HG03175 (cell line): Measurements from ENCODE around the gene RPUSD4.

Experiments used
- ATAC-seq: cut with Tn5 transposase; IDR thresholded peaks from one replicate; pipeline ENCODE4 v1.9.1; 2021; ENCODE audit warnings: mild to moderate bottlenecking, moderate library complexity; ENCODE audit not compliant: unreplicated experiment

The RPUSD4 gene

GRCh38 chr11:126158054-126158791 lies 53.2 kb downstream of the RPUSD4 start:
- no peak for ATAC-seq

GRCh38 chr11:126157326-126158030 lies 54.0 kb downstream of the RPUSD4 start:
- no peak for ATAC-seq

- no peak for ATAC-seq
Measured at GRCh38 chr11:126156814-126157213, 54.6 kb downstream of the RPUSD4 start.

GRCh38 chr11:126155402-126156187 lies 55.9 kb downstream of the RPUSD4 start:
- ATAC-seq: no peak

GRCh38 chr11:126154691-126155090 lies 56.8 kb downstream of the RPUSD4 start:
- ATAC-seq: no peak

- no peak for ATAC-seq
Measured at GRCh38 chr11:126153972-126154371, 57.5 kb downstream of the RPUSD4 start.

GRCh38 chr11:126153006-126153405 lies 58.4 kb downstream of the RPUSD4 start:
- no peak for ATAC-seq

GRCh38 chr11:126152586-126152985 lies 58.9 kb downstream of the RPUSD4 start:
- no peak for ATAC-seq

GRCh38 chr11:126152152-126152551 lies 59.3 kb downstream of the RPUSD4 start:
- no peak for ATAC-seq
